ENCODE data around the gene STEAP2. TPM values are rescaled to one million over a fixed set of nuclear protein-coding genes. Genes with fewer than 3 reads are reported as not detected.

Gene STEAP2
- total RNA-seq, 1 experiment from 2014 or later: 10.1 TPM

DNA sequence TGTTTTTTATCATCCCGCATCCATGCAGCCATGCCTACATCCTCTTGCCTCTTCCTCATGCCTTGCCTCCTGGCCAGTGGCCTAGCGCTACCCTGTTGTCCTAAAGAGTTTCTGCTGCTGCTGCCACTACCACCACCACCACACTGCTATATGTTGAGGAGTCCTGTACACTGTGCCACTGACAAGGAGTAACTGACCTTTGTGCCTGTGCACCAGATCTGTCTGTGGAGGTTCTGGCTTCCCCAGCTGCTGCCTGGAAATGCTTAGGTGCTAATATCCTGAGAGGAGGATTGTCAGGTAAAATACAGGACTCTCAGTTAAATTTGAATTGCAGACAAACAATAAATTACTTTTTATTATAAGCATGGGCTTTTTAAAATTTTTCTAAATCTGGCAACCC, 26.5 kb downstream of the STEAP2 start:
- ChIA-PET CTCF (interaction anchor here (0.6 kb wide), 1 partner anchor 85 kb away, joined by 3 read pairs; no protein-coding TSS in a partner anchor), POLR2A (ENCODE audit: unreplicated experiment) (no interaction called here)
- H3K36me3 ChIP-seq (ENCODE audit: low read depth): no peaks in the 10 kb centered on the region
- no peak overlapping the region for H3K4me3 ChIP-seq
- H4K20me1 ChIP-seq (ENCODE audit: insufficient read depth): no peaks in the 10 kb centered on the region
- H3K4me1 ChIP-seq (replicated peaks; ENCODE audit: insufficient read depth): no peaks in the 10 kb centered on the region
- no peaks in the 10 kb centered on the region for H3K9me3 ChIP-seq (ENCODE audit: insufficient read depth, low read depth)
- no peak overlapping the region for H2AFZ ChIP-seq
- intact Hi-C loops (cut with micrococcal nuclease; ENCODE audit: unreplicated experiment): no loop called here
- H3K9me2 ChIP-seq (ENCODE audit: insufficient read depth): no peaks in the 10 kb centered on the region
- H3K27me3 ChIP-seq (ENCODE audit: insufficient read depth, low read depth): no peaks in the 10 kb centered on the region
- no peaks in the 10 kb centered on the region for H3K79me2 ChIP-seq (ENCODE audit: low read depth)
- no peak for TF ChIP-seq EZH2 (IDR thresholded peaks at IDR 0.05; ENCODE audit: low read depth)
- TF ChIP-seq, protein P1, sequence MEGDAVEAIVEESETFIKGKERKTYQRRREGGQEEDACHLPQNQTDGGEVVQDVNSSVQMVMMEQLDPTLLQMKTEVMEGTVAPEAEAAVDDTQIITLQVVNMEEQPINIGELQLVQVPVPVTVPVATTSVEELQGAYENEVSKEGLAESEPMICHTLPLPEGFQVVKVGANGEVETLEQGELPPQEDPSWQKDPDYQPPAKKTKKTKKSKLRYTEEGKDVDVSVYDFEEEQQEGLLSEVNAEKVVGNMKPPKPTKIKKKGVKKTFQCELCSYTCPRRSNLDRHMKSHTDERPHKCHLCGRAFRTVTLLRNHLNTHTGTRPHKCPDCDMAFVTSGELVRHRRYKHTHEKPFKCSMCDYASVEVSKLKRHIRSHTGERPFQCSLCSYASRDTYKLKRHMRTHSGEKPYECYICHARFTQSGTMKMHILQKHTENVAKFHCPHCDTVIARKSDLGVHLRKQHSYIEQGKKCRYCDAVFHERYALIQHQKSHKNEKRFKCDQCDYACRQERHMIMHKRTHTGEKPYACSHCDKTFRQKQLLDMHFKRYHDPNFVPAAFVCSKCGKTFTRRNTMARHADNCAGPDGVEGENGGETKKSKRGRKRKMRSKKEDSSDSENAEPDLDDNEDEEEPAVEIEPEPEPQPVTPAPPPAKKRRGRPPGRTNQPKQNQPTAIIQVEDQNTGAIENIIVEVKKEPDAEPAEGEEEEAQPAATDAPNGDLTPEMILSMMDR (conservative IDR thresholded peaks at IDR 0.05): no peak
- no peak for DNase-seq
- H3K27ac ChIP-seq: no peak overlapping the region
- no peak overlapping the region for H3K4me2 ChIP-seq
- BruUV-seq (replicated peaks): no TSS peak
- H3F3A ChIP-seq (ENCODE audit: insufficient read depth, low read depth): no peaks in the 10 kb centered on the region

DNA sequence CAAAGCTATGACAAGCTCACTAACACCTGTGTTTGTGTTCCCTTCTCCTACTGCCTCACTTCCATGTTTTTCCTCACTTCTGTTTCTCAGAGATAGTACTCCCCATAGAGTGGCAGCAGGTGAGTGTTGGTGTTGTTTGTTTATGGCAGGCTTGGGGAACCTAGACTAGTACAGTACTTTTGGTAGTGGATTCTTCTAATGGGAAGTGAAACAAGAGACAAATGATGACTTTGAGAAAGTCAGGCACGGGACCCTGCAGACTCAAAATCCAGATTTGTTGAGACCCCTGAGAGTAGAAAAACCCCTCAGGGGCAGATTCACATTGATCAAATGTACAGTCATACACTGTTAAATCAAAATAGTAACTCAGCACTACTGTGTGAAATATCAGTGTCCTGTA, 27.0 kb downstream of the STEAP2 start:
- Histone ChIP-seq H3K9me3 (ENCODE audit: insufficient read depth, low read depth) (no peaks in the 10 kb centered on the region), H3K4me2 (no peak overlapping the region), H3F3A (ENCODE audit: insufficient read depth, low read depth) (no peaks in the 10 kb centered on the region), H3K79me2 (ENCODE audit: low read depth) (no peaks in the 10 kb centered on the region), H3K27me3 (ENCODE audit: insufficient read depth, low read depth) (no peaks in the 10 kb centered on the region), H3K4me1 (replicated peaks; ENCODE audit: insufficient read depth) (no peaks in the 10 kb centered on the region), H3K36me3 (ENCODE audit: low read depth) (no peaks in the 10 kb centered on the region), H3K27ac (no peak overlapping the region), H4K20me1 (ENCODE audit: insufficient read depth) (no peaks in the 10 kb centered on the region), H2AFZ (no peak overlapping the region), H3K4me3 (no peak overlapping the region), H3K9me2 (ENCODE audit: insufficient read depth) (no peaks in the 10 kb centered on the region)
- ChIA-PET POLR2A (ENCODE audit: unreplicated experiment) (no interaction called here), CTCF (no interaction called here)
- no peak for DNase-seq
- BruUV-seq (replicated peaks): no TSS peak
- intact Hi-C loops (cut with micrococcal nuclease; ENCODE audit: unreplicated experiment): no loop called here
- TF ChIP-seq EZH2 (IDR thresholded peaks at IDR 0.05; ENCODE audit: low read depth): no peak
- TF ChIP-seq, protein P1 (conservative IDR thresholded peaks at IDR 0.05): no peak

DNA sequence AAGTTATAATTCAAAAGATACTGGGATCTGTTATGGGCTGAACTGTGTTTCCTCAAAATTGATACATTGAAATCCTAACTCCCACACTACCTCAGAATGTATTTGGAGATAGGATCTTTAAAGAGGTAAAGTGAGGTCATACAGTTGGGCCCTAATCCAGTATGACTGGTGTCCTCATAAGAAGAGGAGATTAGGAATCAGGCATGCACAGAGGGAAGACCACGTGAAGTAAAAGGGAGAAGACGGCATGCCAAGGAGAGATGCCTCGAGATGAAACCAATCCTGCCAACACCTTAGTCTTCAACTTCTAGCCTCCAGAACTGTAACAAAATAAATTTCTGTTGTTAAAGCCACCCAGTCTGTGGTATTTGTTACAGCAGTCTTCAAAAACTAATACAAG, 27.5 kb downstream of the STEAP2 start:
- no peak for TF ChIP-seq EZH2 (IDR thresholded peaks at IDR 0.05; ENCODE audit: low read depth)
- TF ChIP-seq, protein P1 (conservative IDR thresholded peaks at IDR 0.05): no peak
- no peak overlapping the region for H2AFZ ChIP-seq
- intact Hi-C loops (cut with micrococcal nuclease; ENCODE audit: unreplicated experiment): no loop called here

More for the DNA sequence above, 27.5 kb downstream of the STEAP2 start:
- no peaks in the 10 kb centered on the region for H3K9me3 ChIP-seq (ENCODE audit: insufficient read depth, low read depth)
- no peaks in the 10 kb centered on the region for H3K36me3 ChIP-seq (ENCODE audit: low read depth)
- no peak overlapping the region for H3K4me3 ChIP-seq
- BruUV-seq (replicated peaks): no TSS peak
- no peak overlapping the region for H3K27ac ChIP-seq
- POLR2A ChIA-PET (ENCODE audit: unreplicated experiment): no interaction called here
- H3K4me2 ChIP-seq: no peak overlapping the region
- no peak for DNase-seq
- H3K4me1 ChIP-seq (replicated peaks; ENCODE audit: insufficient read depth): no peaks in the 10 kb centered on the region
- CTCF ChIA-PET: no interaction called here
- no peaks in the 10 kb centered on the region for H3K79me2 ChIP-seq (ENCODE audit: low read depth)
- H4K20me1 ChIP-seq (ENCODE audit: insufficient read depth): no peaks in the 10 kb centered on the region
- H3K9me2 ChIP-seq (ENCODE audit: insufficient read depth): no peaks in the 10 kb centered on the region
- no peaks in the 10 kb centered on the region for H3K27me3 ChIP-seq (ENCODE audit: insufficient read depth, low read depth)
- no peaks in the 10 kb centered on the region for H3F3A ChIP-seq (ENCODE audit: insufficient read depth, low read depth)

All from PC-9 (cell line).